ENCODE data around the gene SYCP3. TPM values are rescaled to one million over a fixed set of nuclear protein-coding genes. Genes with fewer than 3 reads are reported as not detected.
"Not testable (repeated sequence)": the region's sequence is repeated elsewhere in the genome, so short reads cannot be mapped to it uniquely, and the experiment has no call there.

Gene SYCP3
- total and polyA plus RNA-seq, 4 donors, result 0.20 to 2.4 (median 1.2) TPM

- peaks cover 27% of the 10 kb centered on the region for H3K36me3 ChIP-seq (ENCODE audit: control insufficient read depth, insufficient read depth, low read length)
- no peak for DNase-seq (ENCODE audit: low read depth in 4 of 6, low spot score in 6 of 6)
- H3K4me1 ChIP-seq (ENCODE audit: control insufficient read depth, insufficient read depth, low read length), result no peaks in the 10 kb centered on the region
- H3K27ac ChIP-seq (ENCODE audit: low read depth, low read length), result no peak overlapping the region
- WGBS (ENCODE audit: insufficient coverage), result no CpG with 5 or more reads among the region's 3 CpGs
- no peaks in the 10 kb centered on the region for H3K27me3 ChIP-seq (ENCODE audit: control insufficient read depth, insufficient read depth, low read length)
- H3K9me3 ChIP-seq (ENCODE audit: control insufficient read depth, insufficient read depth, low read length), result no peaks in the 10 kb centered on the region
- H3K4me3 ChIP-seq (ENCODE audit: low read depth, low read length), result no peak overlapping the region
Measured at GRCh38 chr12:101745481-101745880, 6.2 kb upstream of the SYCP3 start.

GRCh38 chr12:101743724-101744472 lies 4.6 kb upstream of the SYCP3 start:
- no peaks in the 10 kb centered on the region for H3K9me3 ChIP-seq (ENCODE audit: control insufficient read depth, insufficient read depth, low read length)
- no peak for DNase-seq (ENCODE audit: low read depth in 4 of 6, low spot score in 6 of 6)
- H3K27ac ChIP-seq (ENCODE audit: low read depth, low read length), result no peak overlapping the region
- H3K4me1 ChIP-seq (ENCODE audit: control insufficient read depth, insufficient read depth, low read length), result no peaks in the 10 kb centered on the region
- peaks cover 34% of the 10 kb centered on the region for H3K36me3 ChIP-seq (ENCODE audit: control insufficient read depth, insufficient read depth, low read length)
- H3K27me3 ChIP-seq (ENCODE audit: control insufficient read depth, insufficient read depth, low read length), result no peaks in the 10 kb centered on the region
- no peak overlapping the region for H3K4me3 ChIP-seq (ENCODE audit: low read depth, low read length)
- WGBS (ENCODE audit: insufficient coverage), result 92% methylated on average over 5 of the region's 10 CpGs

- Histone ChIP-seq H3K27me3 (ENCODE audit: control insufficient read depth, insufficient read depth, low read length) (no peaks in the 10 kb centered on the region), H3K9me3 (ENCODE audit: control insufficient read depth, insufficient read depth, low read length) (no peaks in the 10 kb centered on the region), H3K27ac (ENCODE audit: low read depth, low read length) (no peak overlapping the region), H3K4me1 (ENCODE audit: control insufficient read depth, insufficient read depth, low read length) (no peaks in the 10 kb centered on the region), H3K36me3 (ENCODE audit: control insufficient read depth, insufficient read depth, low read length) (peaks cover 38% of the 10 kb centered on the region), H3K4me3 (ENCODE audit: low read depth, low read length) (no peak overlapping the region)
- WGBS (ENCODE audit: insufficient coverage), result no CpG with 5 or more reads among the region's 1 CpG
- peak in 1 of 6 donors; percentile 20 for DNase-seq (ENCODE audit: low read depth in 4 of 6, low spot score in 6 of 6)
Measured at GRCh38 chr12:101743242-101743641, 4.0 kb upstream of the SYCP3 start.

GRCh38 chr12:101740980-101741379 lies 1.7 kb upstream of the SYCP3 start:
- no CpG with 5 or more reads among the region's 5 CpGs for WGBS (ENCODE audit: insufficient coverage)
- Histone ChIP-seq H3K9me3 (ENCODE audit: control insufficient read depth, insufficient read depth, low read length) (no peaks in the 10 kb centered on the region), H3K27me3 (ENCODE audit: control insufficient read depth, insufficient read depth, low read length) (no peaks in the 10 kb centered on the region), H3K4me3 (ENCODE audit: low read depth, low read length) (no peak overlapping the region), H3K4me1 (ENCODE audit: control insufficient read depth, insufficient read depth, low read length) (no peaks in the 10 kb centered on the region), H3K27ac (ENCODE audit: low read depth, low read length) (no peak overlapping the region), H3K36me3 (ENCODE audit: control insufficient read depth, insufficient read depth, low read length) (peaks cover 37% of the 10 kb centered on the region)
- DNase-seq (ENCODE audit: low read depth in 4 of 6, low spot score in 6 of 6), result no peak

GRCh38 chr12:101740566-101740965 lies 1.3 kb upstream of the SYCP3 start:
- Histone ChIP-seq H3K9me3 (ENCODE audit: control insufficient read depth, insufficient read depth, low read length) (no peaks in the 10 kb centered on the region), H3K27ac (ENCODE audit: low read depth, low read length) (no peak overlapping the region), H3K4me1 (ENCODE audit: control insufficient read depth, insufficient read depth, low read length) (no peaks in the 10 kb centered on the region), H3K36me3 (ENCODE audit: control insufficient read depth, insufficient read depth, low read length) (peaks cover 34% of the 10 kb centered on the region), H3K4me3 (ENCODE audit: low read depth, low read length) (no peak overlapping the region), H3K27me3 (ENCODE audit: control insufficient read depth, insufficient read depth, low read length) (no peaks in the 10 kb centered on the region)
- no peak for DNase-seq (ENCODE audit: low read depth in 4 of 6, low spot score in 6 of 6)
- WGBS (ENCODE audit: insufficient coverage), result 87% methylated on average over 4 of the region's 5 CpGs

GRCh38 chr12:101737476-101737875 lies 1.8 kb downstream of the SYCP3 start:
- no peaks in the 10 kb centered on the region for H3K9me3 ChIP-seq (ENCODE audit: control insufficient read depth, insufficient read depth, low read length)
- WGBS (ENCODE audit: insufficient coverage), result 88% methylated on average over 5 of the region's 6 CpGs
- H3K4me3 ChIP-seq (ENCODE audit: low read depth, low read length), result no peak overlapping the region
- H3K27ac ChIP-seq (ENCODE audit: low read depth, low read length), result no peak overlapping the region
- H3K27me3 ChIP-seq (ENCODE audit: control insufficient read depth, insufficient read depth, low read length), result no peaks in the 10 kb centered on the region
- H3K36me3 ChIP-seq (ENCODE audit: control insufficient read depth, insufficient read depth, low read length), result peaks cover 28% of the 10 kb centered on the region
- H3K4me1 ChIP-seq (ENCODE audit: control insufficient read depth, insufficient read depth, low read length), result no peaks in the 10 kb centered on the region
- DNase-seq (ENCODE audit: low read depth in 4 of 6, low spot score in 6 of 6), result no peak

- not testable (repeated sequence) for H3K27ac ChIP-seq (ENCODE audit: low read depth, low read length); DNase-seq (ENCODE audit: low read depth in 4 of 6, low spot score in 6 of 6); H3K9me3 ChIP-seq (ENCODE audit: control insufficient read depth, insufficient read depth, low read length); H3K27me3 ChIP-seq (ENCODE audit: control insufficient read depth, insufficient read depth, low read length); H3K4me1 ChIP-seq (ENCODE audit: control insufficient read depth, insufficient read depth, low read length); H3K4me3 ChIP-seq (ENCODE audit: low read depth, low read length)
- H3K36me3 ChIP-seq (ENCODE audit: control insufficient read depth, insufficient read depth, low read length), result peaks cover 27% of the 10 kb centered on the region
- 93% methylated on average over 3 of the region's 5 CpGs for WGBS (ENCODE audit: insufficient coverage)
Measured at GRCh38 chr12:101734482-101734881, 4.8 kb downstream of the SYCP3 start.

- Histone ChIP-seq H3K4me1 (ENCODE audit: control insufficient read depth, insufficient read depth, low read length) (no peaks in the 10 kb centered on the region), H3K9me3 (ENCODE audit: control insufficient read depth, insufficient read depth, low read length) (no peaks in the 10 kb centered on the region), H3K27me3 (ENCODE audit: control insufficient read depth, insufficient read depth, low read length) (no peaks in the 10 kb centered on the region), H3K27ac (ENCODE audit: low read depth, low read length) (no peak overlapping the region), H3K36me3 (ENCODE audit: control insufficient read depth, insufficient read depth, low read length) (peaks cover 14% of the 10 kb centered on the region), H3K4me3 (ENCODE audit: low read depth, low read length) (no peak overlapping the region)
- no CpG with 5 or more reads among the region's 2 CpGs for WGBS (ENCODE audit: insufficient coverage)
- DNase-seq (ENCODE audit: low read depth in 4 of 6, low spot score in 6 of 6), result no peak
Measured at GRCh38 chr12:101733166-101733565, 6.1 kb downstream of the SYCP3 start.

- no peak overlapping the region for H3K4me3 ChIP-seq (ENCODE audit: low read depth, low read length)
- H3K4me1 ChIP-seq (ENCODE audit: control insufficient read depth, insufficient read depth, low read length), result no peaks in the 10 kb centered on the region
- no peaks in the 10 kb centered on the region for H3K9me3 ChIP-seq (ENCODE audit: control insufficient read depth, insufficient read depth, low read length)
- H3K27me3 ChIP-seq (ENCODE audit: control insufficient read depth, insufficient read depth, low read length), result no peaks in the 10 kb centered on the region
- no CpG with 5 or more reads among the region's 1 CpG for WGBS (ENCODE audit: insufficient coverage)
- peaks cover 15% of the 10 kb centered on the region for H3K36me3 ChIP-seq (ENCODE audit: control insufficient read depth, insufficient read depth, low read length)
- H3K27ac ChIP-seq (ENCODE audit: low read depth, low read length), result no peak overlapping the region
- no peak for DNase-seq (ENCODE audit: low read depth in 4 of 6, low spot score in 6 of 6)
Measured at GRCh38 chr12:101732318-101732717, 6.9 kb downstream of the SYCP3 start.

- Histone ChIP-seq H3K9me3 (ENCODE audit: control insufficient read depth, insufficient read depth, low read length) (no peaks in the 10 kb centered on the region), H3K4me3 (ENCODE audit: low read depth, low read length) (no peak overlapping the region), H3K27me3 (ENCODE audit: control insufficient read depth, insufficient read depth, low read length) (no peaks in the 10 kb centered on the region), H3K4me1 (ENCODE audit: control insufficient read depth, insufficient read depth, low read length) (no peaks in the 10 kb centered on the region), H3K36me3 (ENCODE audit: control insufficient read depth, insufficient read depth, low read length) (peaks cover 15% of the 10 kb centered on the region), H3K27ac (ENCODE audit: low read depth, low read length) (no peak overlapping the region)
- DNase-seq (ENCODE audit: low read depth in 4 of 6, low spot score in 6 of 6), result no peak
Measured at GRCh38 chr12:101729842-101730241, 9.4 kb downstream of the SYCP3 start.
